SJCRH30 (cell line): Measurements from ENCODE around the gene KRTAP10-12. TPM values are rescaled to one million over a fixed set of nuclear protein-coding genes. Genes with fewer than 3 reads are reported as not detected.

ENCODE experiments used
- DNase-seq, 2 experiments: peaks; one replicate each; pipeline ENCODE4 v3.0.0-alpha.2; 2015 to 2020
- H3K27ac ChIP-seq: fragments of 250-450 bp; sonication (Bioruptor Pico); 2 replicates; pipeline ENCODE4 v1.5.1; 2020; ENCODE audit warnings: mild to moderate bottlenecking, moderate library complexity
- H3K27me3 ChIP-seq: fragments of 250-450 bp; sonication (Bioruptor Pico); 2 replicates; pipeline ENCODE4 v1.5.1; 2020; ENCODE audit warnings: mild to moderate bottlenecking, moderate library complexity
- H3K36me3 ChIP-seq: fragments of 250-450 bp; sonication (Bioruptor Pico); 2 replicates; pipeline ENCODE4 v1.5.1; 2020; ENCODE audit warnings: mild to moderate bottlenecking, moderate library complexity
- H3K4me1 ChIP-seq: fragments of 250-450 bp; sonication (Bioruptor Pico); 2 replicates; pipeline ENCODE4 v1.5.1; 2020; ENCODE audit warnings: mild to moderate bottlenecking, moderate library complexity
- H3K4me3 ChIP-seq: fragments of 250-450 bp; sonication (Bioruptor Pico); 2 replicates; pipeline ENCODE4 v1.5.1; 2020; ENCODE audit warnings: mild to moderate bottlenecking, moderate library complexity
- H3K9me3 ChIP-seq: fragments of 250-450 bp; sonication (Bioruptor Pico); replicated peaks from 2 replicates; pipeline ENCODE4 v1.5.1; 2020; ENCODE audit warnings: mild to moderate bottlenecking, moderate library complexity
- total RNA-seq: library from RNA; depleted of rRNA; stranded (reverse); fragments of >200 nt; shearing (Covaris generic); gene quantifications from 2 replicates; pipeline ENCODE4 v1.2.3, GENCODE V29; 2014; rRNA removed

KRTAP10-12 gene
- total RNA-seq, 1 experiment from 2014 or later: not detected

DNA sequence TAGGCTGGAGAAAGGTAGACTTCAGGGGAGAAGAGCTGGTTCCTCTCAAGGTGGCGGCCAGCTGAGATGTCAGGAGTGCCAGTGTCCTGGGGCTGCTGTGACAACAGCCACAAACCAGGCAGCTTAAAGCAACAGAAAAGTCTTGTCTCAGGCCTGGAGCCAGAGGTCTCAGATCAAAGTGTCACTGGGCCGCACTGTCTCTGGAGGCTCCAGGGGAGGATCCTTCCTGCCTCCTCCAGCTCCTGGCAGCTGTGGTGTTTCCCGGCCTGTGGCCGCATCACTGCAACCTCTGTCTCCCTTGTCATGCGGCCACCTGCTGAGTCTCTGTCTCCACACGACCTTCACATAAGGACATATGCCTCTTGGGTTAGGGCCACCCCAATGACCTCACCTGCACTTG lies 38.8 kb downstream of the KRTAP10-12 start:
- Histone ChIP-seq H3K27ac (no peak overlapping the region), H3K9me3 (peaks cover 17% of the 10 kb centered on the region), H3K27me3 (no peaks in the 10 kb centered on the region), H3K4me3 (no peak overlapping the region), H3K36me3 (no peaks in the 10 kb centered on the region), H3K4me1 (peaks cover 8% of the 10 kb centered on the region)
- DNase-seq: no peak

- Histone ChIP-seq H3K9me3 (peaks cover 17% of the 10 kb centered on the region), H3K4me1 (peaks cover 2% of the 10 kb centered on the region; the same call in 1 of the 2 replicates)
- no peak for DNase-seq
Measured at GRCh38 chr21:44736291-44737004, 39.5 kb downstream of the KRTAP10-12 start.

DNA sequence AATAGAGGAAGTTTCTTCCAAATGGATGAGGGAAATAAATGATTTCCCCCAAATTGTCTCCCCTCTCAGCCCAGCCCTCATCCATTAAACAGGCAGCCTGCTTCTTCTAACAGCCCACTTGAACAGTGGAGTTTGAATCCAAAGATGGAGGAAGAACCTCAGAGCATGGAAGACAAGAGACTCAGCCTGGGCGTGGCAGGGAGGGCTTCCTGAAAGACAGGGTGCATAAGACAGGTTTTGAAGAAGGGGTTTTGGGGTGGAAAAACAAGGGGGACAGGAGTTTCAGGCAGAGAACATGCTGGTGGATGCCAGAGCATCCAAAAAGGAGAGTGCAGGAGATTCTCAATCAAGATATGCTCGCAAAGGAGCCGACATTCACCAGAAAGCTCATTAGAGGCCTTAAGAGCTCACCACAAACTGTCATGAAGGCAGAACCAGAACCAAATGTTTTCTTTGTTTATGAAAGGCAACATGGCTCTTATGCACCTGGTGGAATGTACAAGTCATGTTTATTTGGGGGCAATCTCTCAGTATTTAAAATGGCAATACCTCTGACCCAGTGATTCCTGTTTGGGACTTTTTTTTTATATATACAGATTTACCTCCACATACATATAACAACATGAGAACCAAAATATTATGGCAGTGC lies 40.9 kb downstream of the KRTAP10-12 start:
- no peak overlapping the region for H3K4me3 ChIP-seq
- peak in 1 of 2 experiments; percentile 45 for DNase-seq
- H3K36me3 ChIP-seq: no peaks in the 10 kb centered on the region
- no peaks in the 10 kb centered on the region for H3K27me3 ChIP-seq
- H3K4me1 ChIP-seq: no peaks in the 10 kb centered on the region
- no peak overlapping the region for H3K27ac ChIP-seq
- peaks cover 17% of the 10 kb centered on the region for H3K9me3 ChIP-seq

More at GRCh38 chr21:44736291-44737004, 39.5 kb downstream of the KRTAP10-12 start:
- H3K36me3 ChIP-seq: no peaks in the 10 kb centered on the region
- H3K4me3 ChIP-seq: no peak overlapping the region
- no peak overlapping the region for H3K27ac ChIP-seq
- no peaks in the 10 kb centered on the region for H3K27me3 ChIP-seq

GRCh38 chr21:44738621-44739020 lies 41.6 kb downstream of the KRTAP10-12 start:
- H3K4me3 ChIP-seq: no peak overlapping the region
- H3K27ac ChIP-seq: no peak overlapping the region
- no peaks in the 10 kb centered on the region for H3K4me1 ChIP-seq
- no peaks in the 10 kb centered on the region for H3K36me3 ChIP-seq
- H3K9me3 ChIP-seq: peaks cover 17% of the 10 kb centered on the region
- no peak for DNase-seq
- H3K27me3 ChIP-seq: no peaks in the 10 kb centered on the region

DNA sequence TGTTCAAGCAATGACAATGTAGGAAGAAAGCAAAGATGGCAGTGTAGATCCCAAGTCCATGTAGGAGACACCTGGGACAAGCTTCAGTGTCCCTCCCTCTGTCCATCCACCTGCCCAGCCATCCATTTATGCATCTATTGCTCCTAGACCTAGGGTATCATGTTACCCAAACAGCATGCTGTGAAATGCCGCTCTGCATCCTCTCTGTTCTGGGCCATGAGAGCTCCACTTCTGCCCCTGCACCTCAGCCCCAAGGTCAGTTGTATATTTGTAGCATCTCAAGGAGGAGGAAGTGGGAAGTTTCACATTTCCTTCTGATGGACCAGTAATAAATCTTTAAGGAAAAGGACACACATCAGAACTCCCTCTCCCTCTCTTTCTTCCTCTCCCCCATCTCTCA lies 42.3 kb downstream of the KRTAP10-12 start:
- Histone ChIP-seq H3K9me3 (peaks cover 17% of the 10 kb centered on the region), H3K4me3 (no peak overlapping the region), H3K27ac (no peak overlapping the region), H3K36me3 (no peaks in the 10 kb centered on the region), H3K4me1 (no peaks in the 10 kb centered on the region), H3K27me3 (no peaks in the 10 kb centered on the region)
- DNase-seq: no peak

- no peaks in the 10 kb centered on the region for H3K27me3 ChIP-seq
- no peak overlapping the region for H3K4me3 ChIP-seq
- peaks cover 17% of the 10 kb centered on the region for H3K9me3 ChIP-seq
- no peak for DNase-seq
- H3K4me1 ChIP-seq: peaks cover 5% of the 10 kb centered on the region
- no peak overlapping the region for H3K27ac ChIP-seq
- no peaks in the 10 kb centered on the region for H3K36me3 ChIP-seq
Measured at GRCh38 chr21:44740742-44741141, 43.8 kb downstream of the KRTAP10-12 start.

DNA sequence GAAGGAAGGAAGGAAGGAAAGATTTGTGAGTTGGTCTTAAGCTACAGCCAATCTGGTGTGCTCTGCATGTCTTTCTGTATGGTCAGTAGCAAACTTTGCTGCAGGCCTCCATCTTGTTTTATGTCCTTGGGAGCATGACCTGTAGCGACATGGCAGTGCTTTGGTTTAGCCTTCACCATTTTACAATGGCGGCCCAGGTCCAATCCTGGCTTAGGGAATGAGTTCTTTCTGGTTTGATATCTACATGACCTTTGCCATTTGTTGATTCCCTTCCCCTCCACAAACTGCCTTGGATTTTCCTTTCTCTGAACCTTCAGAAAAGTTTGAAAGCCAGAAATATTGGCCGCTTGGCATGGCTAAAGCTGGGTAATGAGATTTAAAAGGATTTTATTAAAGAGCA lies 44.9 kb downstream of the KRTAP10-12 start:
- Histone ChIP-seq H3K9me3 (peaks cover 17% of the 10 kb centered on the region), H3K4me1 (peaks cover 5% of the 10 kb centered on the region)
- DNase-seq: no peak

GRCh38 chr21:44742418-44743153 lies 45.6 kb downstream of the KRTAP10-12 start:
- peak; percentile 1 to 37 for DNase-seq
- Histone ChIP-seq H3K4me1 (peaks cover 5% of the 10 kb centered on the region), H3K9me3 (peaks cover 14% of the 10 kb centered on the region), H3K4me3 (no peak overlapping the region), H3K36me3 (no peaks in the 10 kb centered on the region), H3K27ac (no peak overlapping the region), H3K27me3 (no peaks in the 10 kb centered on the region)

More for the DNA sequence above, 44.9 kb downstream of the KRTAP10-12 start:
- Histone ChIP-seq H3K27ac (no peak overlapping the region), H3K4me3 (no peak overlapping the region), H3K36me3 (no peaks in the 10 kb centered on the region), H3K27me3 (no peaks in the 10 kb centered on the region)

Other genes starting within 250 kb of the KRTAP10-12 start
- not detected in 2 replicates for gene LRRC3, start 241.7 kb upstream of the KRTAP10-12 start, total RNA-seq
- gene KRTAP10-1, start 157.0 kb upstream of the KRTAP10-12 start, total RNA-seq: not detected in 2 replicates
- not detected in 2 replicates for gene KRTAP10-2, start 145.7 kb upstream of the KRTAP10-12 start, total RNA-seq
- not detected in 2 replicates for gene KRTAP10-3, start 138.4 kb upstream of the KRTAP10-12 start, total RNA-seq
- gene KRTAP10-4, start 123.4 kb upstream of the KRTAP10-12 start, total RNA-seq: not detected in 2 replicates
- gene KRTAP10-5, start 116.6 kb upstream of the KRTAP10-12 start, total RNA-seq: not detected in 2 replicates
- not detected in 2 replicates for gene KRTAP10-6, start 104.7 kb upstream of the KRTAP10-12 start, total RNA-seq
- not detected in 2 replicates for gene KRTAP10-7, start 96.6 kb upstream of the KRTAP10-12 start, total RNA-seq
- not detected in 2 replicates for gene KRTAP10-8, start 85.1 kb upstream of the KRTAP10-12 start, total RNA-seq
- not detected in 2 replicates for gene KRTAP10-9, start 70.1 kb upstream of the KRTAP10-12 start, total RNA-seq
- gene KRTAP10-10, start 59.8 kb upstream of the KRTAP10-12 start, total RNA-seq: not detected in 2 replicates
- not detected in 2 replicates for gene KRTAP10-11, start 50.8 kb upstream of the KRTAP10-12 start, total RNA-seq
- not detected in 2 replicates for gene KRTAP12-4, start 42.5 kb upstream of the KRTAP10-12 start, total RNA-seq
- not detected in 2 replicates for gene KRTAP12-3, start 39.2 kb upstream of the KRTAP10-12 start, total RNA-seq
- not detected in 2 replicates for gene KRTAP12-2, start 30.2 kb upstream of the KRTAP10-12 start, total RNA-seq
- gene KRTAP12-1, start 15.0 kb upstream of the KRTAP10-12 start, total RNA-seq: not detected in 2 replicates
- not detected in 2 replicates for gene TSPEAR, start 14.4 kb downstream of the KRTAP10-12 start, total RNA-seq
- gene UBE2G2, start 104.6 kb downstream of the KRTAP10-12 start, total RNA-seq: 79.5 and 90.5 TPM in 2 replicates
- gene SUMO3, start 120.9 kb downstream of the KRTAP10-12 start, total RNA-seq: 70.3 and 76.9 TPM in 2 replicates
- 195 TPM in 2 replicates for gene PTTG1IP, start 176.5 kb downstream of the KRTAP10-12 start, total RNA-seq
- 38.8 and 42.4 TPM in 2 replicates for gene ITGB2, start 223.7 kb downstream of the KRTAP10-12 start, total RNA-seq
- gene SLX9, start 242.9 kb downstream of the KRTAP10-12 start, total RNA-seq: 26.8 and 32.3 TPM in 2 replicates